GM23338 (cell line): ENCODE measurements around the gene PIGA. TPM values are rescaled to one million over a fixed set of nuclear protein-coding genes. Genes with fewer than 3 reads are reported as not detected.

ENCODE experiments used
- ATAC-seq: fragments of 200-7000 bp; cut with Tn5 transposase; 3 replicates; pipeline ENCODE4 v1.9.1; 2020
- DNase-seq: peaks from one replicate; pipeline ENCODE4 v3.0.0-alpha.2; 2015; ENCODE audit warnings: low spot score
- H2AFZ ChIP-seq: fragments of 200-600 bp; sonication (generic); 2 replicates; pipeline ENCODE4 v1.8.0; 2016; ENCODE audit warnings: antibody characterized with exemption, mild to moderate bottlenecking, moderate library complexity
- H3F3A ChIP-seq: fragments of 200-600 bp; sonication (generic); replicated peaks from 2 replicates; pipeline ENCODE4 v1.8.0; 2017; ENCODE audit warnings: antibody characterized with exemption, mixed run types, low read depth
- H3K27ac ChIP-seq: fragments of 200-600 bp; sonication (generic); 2 replicates; pipeline ENCODE4 v1.6.1; 2016; ENCODE audit warnings: low read depth
- H3K27me3 ChIP-seq: fragments of 200-600 bp; sonication (generic); 2 replicates; pipeline ENCODE4 v1.8.0; 2016; ENCODE audit warnings: mild to moderate bottlenecking, mixed run types, moderate library complexity; ENCODE audit not compliant: insufficient read depth
- H3K36me3 ChIP-seq: fragments of 200-600 bp; sonication (generic); 2 replicates; pipeline ENCODE4 v1.8.0; 2016; ENCODE audit warnings: mild to moderate bottlenecking; ENCODE audit not compliant: insufficient read depth
- H3K4me1 ChIP-seq: fragments of 200-600 bp; sonication (generic); 2 replicates; pipeline ENCODE4 v1.8.0; 2016; ENCODE audit warnings: mild to moderate bottlenecking, moderate library complexity; ENCODE audit not compliant: insufficient read depth
- H3K4me2 ChIP-seq: fragments of 200-600 bp; sonication (generic); 2 replicates; pipeline ENCODE4 v1.7.1; 2017; ENCODE audit warnings: mixed run types
- H3K4me3 ChIP-seq: fragments of 200-600 bp; sonication (generic); 2 replicates; pipeline ENCODE4 v1.6.1; 2016; ENCODE audit warnings: mixed run types
- H3K79me2 ChIP-seq: fragments of 200-600 bp; sonication (generic); replicated peaks from 2 replicates; pipeline ENCODE4 v1.8.0; 2017; ENCODE audit warnings: mild to moderate bottlenecking; ENCODE audit not compliant: insufficient read depth
- H3K9me2 ChIP-seq: fragments of 200-600 bp; sonication (generic); 2 replicates; pipeline ENCODE4 v1.8.0; 2017; ENCODE audit not compliant: insufficient read depth
- H4K20me1 ChIP-seq: fragments of 200-600 bp; sonication (generic); replicated peaks from 2 replicates; pipeline ENCODE4 v1.8.0; 2017; ENCODE audit warnings: mild to moderate bottlenecking; ENCODE audit not compliant: insufficient read depth
- H3K27ac Mint-ChIP-seq: 2 replicates; pipeline ENCODE4 v1.8.0; 2020; ENCODE audit warnings: inconsistent platforms, mild to moderate bottlenecking, moderate library complexity, mixed read lengths
- H3K27me3 Mint-ChIP-seq: 3 replicates; pipeline ENCODE4 v1.8.0; 2022; ENCODE audit warnings: low read depth, mild to moderate bottlenecking, moderate library complexity, mixed read lengths, inconsistent platforms; ENCODE audit not compliant: insufficient read depth, poor library complexity
- H3K36me3 Mint-ChIP-seq: 3 replicates; pipeline ENCODE4 v1.8.0; 2021; ENCODE audit warnings: low read depth, mild to moderate bottlenecking, inconsistent platforms, moderate library complexity, mixed read lengths
- H3K4me1 Mint-ChIP-seq: 3 replicates; pipeline ENCODE4 v1.8.0; 2020; ENCODE audit warnings: mild to moderate bottlenecking, inconsistent platforms, mixed read lengths
- H3K4me3 Mint-ChIP-seq: 3 replicates; pipeline ENCODE4 v1.8.0; 2021; ENCODE audit warnings: moderate library complexity, mild to moderate bottlenecking, inconsistent platforms, mixed read lengths
- H3K9me3 Mint-ChIP-seq: 3 replicates; pipeline ENCODE4 v1.8.0; 2020; ENCODE audit warnings: moderate library complexity, mild to moderate bottlenecking, inconsistent platforms, mixed read lengths
- CREB1 ChIP-seq: fragments of 250-450 bp; sonication (Bioruptor Pico); IDR thresholded peaks from 2 replicates; pipeline ENCODE4 v1.5.0; 2020; ENCODE audit warnings: low read depth, mild to moderate bottlenecking, moderate library complexity
- CTCF ChIP-seq, 2 experiments: fragments of 200-600 bp in 1 of 2; sonication (generic) in 1 of 2; conservative IDR thresholded peaks; 2 replicates each; pipeline versions ENCODE4 v1.5.1 to v1.6.1; 2016 to 2017; ENCODE audit warnings: antibody characterized with exemption in 2 of 2, low read depth in 2 of 2, mild to moderate bottlenecking in 2 of 2, moderate library complexity in 1 of 2
- ETS1 ChIP-seq: IDR thresholded peaks from 2 replicates; pipeline ENCODE4 v1.6.1; 2016; ENCODE audit warnings: antibody characterized with exemption
- EZH2 ChIP-seq: fragments of 200-600 bp; sonication (generic); IDR thresholded peaks from one replicate; pipeline ENCODE4 v1.8.0; 2017; ENCODE audit warnings: antibody characterized with exemption, mild to moderate bottlenecking, low read depth; ENCODE audit not compliant: unreplicated experiment
- EZH2phosphoT487 ChIP-seq: fragments of 200-600 bp; sonication (generic); IDR thresholded peaks from one replicate; pipeline ENCODE4 v1.8.1; 2018; ENCODE audit warnings: antibody characterized with exemption; ENCODE audit not compliant: unreplicated experiment
- JUNB ChIP-seq: IDR thresholded peaks from one replicate; pipeline ENCODE4 v1.6.1; 2016; ENCODE audit warnings: antibody characterized with exemption; ENCODE audit not compliant: unreplicated experiment
- NANOG ChIP-seq: IDR thresholded peaks from 2 replicates; pipeline ENCODE4 v1.6.1; 2016; ENCODE audit warnings: antibody characterized with exemption, borderline replicate concordance
- POLR2AphosphoS5 ChIP-seq: IDR thresholded peaks from 2 replicates; pipeline ENCODE4 v1.6.1; 2016; ENCODE audit warnings: antibody characterized with exemption, low read depth
- STAT1 ChIP-seq: IDR thresholded peaks from one replicate; pipeline ENCODE4 v1.6.1; 2016; ENCODE audit warnings: antibody characterized with exemption; ENCODE audit not compliant: unreplicated experiment
- ZNF114 ChIP-seq: fragments of 250-450 bp; sonication (Bioruptor Pico); IDR thresholded peaks from 2 replicates; pipeline ENCODE4 v1.5.0; 2020; ENCODE audit warnings: mild to moderate bottlenecking, moderate library complexity
- ZNF462 ChIP-seq: fragments of 250-450 bp; sonication (Bioruptor Pico); IDR thresholded peaks from 2 replicates; pipeline ENCODE4 v1.5.0; 2020; ENCODE audit warnings: mild to moderate bottlenecking, moderate library complexity
- polyA plus RNA-seq: library from polyadenylated mRNA; unstranded; fragments of >200 nt; fragmentation: Nextera tagmentation; extraction: Ambion mirVana; gene quantifications from 2 replicates; pipeline ENCODE4 v1.2.1, GENCODE V29; 2016
- total RNA-seq: library from RNA; depleted of rRNA; stranded (reverse); fragments of >200 nt; shearing (Covaris generic); gene quantifications from 2 replicates; pipeline ENCODE4 v1.2.3, GENCODE V29; 2014

Gene PIGA
- total and polyA plus RNA-seq, 2 experiments from 2014 or later = 3.5 to 12.1 TPM

DNA sequence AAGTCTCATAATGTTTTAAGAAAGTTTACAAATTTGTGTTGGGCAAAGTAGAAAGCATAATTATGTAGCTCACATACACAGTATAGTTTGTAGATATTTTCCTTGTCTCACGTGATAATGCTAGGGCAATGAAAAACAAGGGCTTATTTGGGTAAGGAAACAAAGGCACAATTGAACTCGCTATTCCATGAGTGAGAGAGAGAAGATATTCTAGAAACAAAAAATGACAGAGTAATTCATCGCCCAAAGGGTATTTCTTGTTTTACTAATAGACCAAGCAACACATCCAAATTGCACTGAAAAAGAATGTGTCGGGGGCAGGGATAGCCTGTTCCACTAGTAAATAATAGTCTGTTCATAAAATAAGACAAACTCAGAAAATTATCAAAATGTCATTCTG, 16.2 kb downstream of the PIGA start:
- Mint-ChIP-seq H3K4me1 (no peaks in the 10 kb centered on the region), H3K36me3 (peaks cover 16% of the 10 kb centered on the region; the same call in 2 of the 3 replicates), H3K27me3 (no peaks in the 10 kb centered on the region), H3K27ac (no peak overlapping the region), H3K9me3 (no peaks in the 10 kb centered on the region), H3K4me3 (no peak overlapping the region)
- Histone ChIP-seq H3K27me3 (no peaks in the 10 kb centered on the region), H3K4me3 (no peak overlapping the region), H2AFZ (no peak overlapping the region), H3K79me2 (no peaks in the 10 kb centered on the region), H3F3A (no peaks in the 10 kb centered on the region), H4K20me1 (no peaks in the 10 kb centered on the region), H3K27ac (no peak overlapping the region), H3K4me2 (no peak overlapping the region), H3K9me2 (no peaks in the 10 kb centered on the region), H3K4me1 (no peaks in the 10 kb centered on the region), H3K36me3 (no peaks in the 10 kb centered on the region)
- ATAC-seq = no peak
- TF ChIP-seq EZH2phosphoT487 (no peak), POLR2AphosphoS5 (no peak), JUNB (no peak), NANOG (no peak), ZNF114 (CRISPR knock-in tag) (no peak), ETS1 (no peak), EZH2 (no peak), CTCF (conservative IDR thresholded peaks at IDR 0.05; ENCODE audit: low read depth in 2 of 2) (no peak), ZNF462 (CRISPR knock-in tag) (no peak), STAT1 (no peak), CREB1 (CRISPR knock-in tag) (no peak)
- no peak for DNase-seq
